HTR-8/SVneo (cell line): ENCODE results near the gene TWF1.
"Not testable (repeated sequence)": the region's sequence is repeated elsewhere in the genome, so short reads cannot be mapped to it uniquely, and the experiment has no call there.

Experiments
- DNase-seq: peaks from one replicate; pipeline ENCODE4 v3.0.0; 2011; ENCODE audit warnings: low spot score, mixed read lengths; ENCODE audit not compliant: insufficient read length
- FAIRE-seq: peaks from 2 replicates; lab custom pipeline; 2011; peaks lifted over from hg19 to GRCh38; lab: Jason Lieb, UNC

TWF1 gene

DNA sequence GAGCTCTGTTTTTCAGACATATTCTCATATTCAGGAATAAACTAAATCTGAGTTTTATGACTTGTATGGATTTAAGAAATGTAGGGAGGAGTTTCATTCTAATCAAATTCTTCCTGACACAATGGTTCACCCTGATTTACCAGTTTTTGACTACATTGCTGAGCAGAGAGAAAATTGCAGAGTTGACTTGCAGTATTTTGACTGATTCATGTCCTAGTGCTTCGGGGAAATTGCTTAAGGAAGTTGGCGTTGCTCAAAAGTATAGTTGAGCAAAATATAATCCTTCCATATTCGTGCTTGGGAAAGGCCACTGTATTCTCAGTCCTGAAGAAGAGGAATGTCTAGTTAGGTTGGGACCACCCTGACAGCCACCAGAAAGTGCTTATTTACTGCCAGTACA is 1.3 kb upstream of the TWF1 start:
- FAIRE-seq (no peak), DNase-seq (no peak)

DNA sequence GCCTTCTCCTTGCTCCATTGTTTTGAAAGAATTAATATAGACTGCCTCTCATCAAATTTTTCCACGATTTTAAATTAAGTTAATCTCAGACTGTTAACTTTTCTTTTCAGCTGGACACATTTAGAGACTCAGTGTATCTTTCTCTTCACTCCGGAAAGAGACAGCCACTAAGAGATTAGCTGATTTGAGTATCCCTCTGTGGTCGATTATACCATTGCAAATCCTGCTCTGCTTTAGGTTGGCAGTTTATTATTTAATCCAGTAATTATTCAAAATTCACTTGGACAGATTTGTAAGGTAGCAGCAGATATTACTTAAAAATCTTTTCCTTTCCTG is 588 bp upstream of the TWF1 start:
- no peak for FAIRE-seq

DNA sequence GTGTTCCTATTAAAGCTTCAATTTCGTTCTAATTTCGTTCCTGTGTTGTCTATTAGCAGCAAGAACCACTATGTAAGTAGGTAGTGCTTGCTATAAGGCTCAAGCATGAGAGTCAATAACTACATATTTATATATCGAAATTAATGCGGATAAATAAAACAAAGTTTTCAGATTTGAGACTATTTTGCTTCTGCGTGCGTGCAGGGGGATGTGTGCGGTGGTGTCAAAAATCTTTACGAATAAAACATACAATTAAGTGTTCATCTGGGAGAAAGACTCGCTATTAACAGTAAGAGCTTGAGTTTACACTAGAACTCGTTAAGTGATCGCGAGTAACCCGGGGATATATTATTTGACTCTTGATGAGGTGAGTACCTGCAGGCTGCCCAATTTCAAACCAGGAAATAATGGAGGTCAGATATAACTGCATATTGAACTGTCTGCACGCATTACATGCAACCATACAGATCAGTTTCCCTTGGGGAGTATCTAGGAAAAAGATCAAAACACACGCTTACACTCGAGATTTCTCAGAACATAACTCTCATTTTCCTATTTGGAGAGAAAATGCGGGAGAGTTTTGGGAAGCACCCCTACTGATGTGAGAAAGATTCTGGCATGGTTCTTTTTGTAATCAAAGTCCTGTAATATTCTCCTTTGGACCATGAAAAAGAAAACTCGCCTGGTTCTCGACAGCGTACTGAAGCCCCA is 813 bp downstream of the TWF1 start:
- FAIRE-seq = no peak
- peak; percentile 5 for DNase-seq

More for the DNA sequence above, 588 bp upstream of the TWF1 start:
- DNase-seq = no peak

DNA sequence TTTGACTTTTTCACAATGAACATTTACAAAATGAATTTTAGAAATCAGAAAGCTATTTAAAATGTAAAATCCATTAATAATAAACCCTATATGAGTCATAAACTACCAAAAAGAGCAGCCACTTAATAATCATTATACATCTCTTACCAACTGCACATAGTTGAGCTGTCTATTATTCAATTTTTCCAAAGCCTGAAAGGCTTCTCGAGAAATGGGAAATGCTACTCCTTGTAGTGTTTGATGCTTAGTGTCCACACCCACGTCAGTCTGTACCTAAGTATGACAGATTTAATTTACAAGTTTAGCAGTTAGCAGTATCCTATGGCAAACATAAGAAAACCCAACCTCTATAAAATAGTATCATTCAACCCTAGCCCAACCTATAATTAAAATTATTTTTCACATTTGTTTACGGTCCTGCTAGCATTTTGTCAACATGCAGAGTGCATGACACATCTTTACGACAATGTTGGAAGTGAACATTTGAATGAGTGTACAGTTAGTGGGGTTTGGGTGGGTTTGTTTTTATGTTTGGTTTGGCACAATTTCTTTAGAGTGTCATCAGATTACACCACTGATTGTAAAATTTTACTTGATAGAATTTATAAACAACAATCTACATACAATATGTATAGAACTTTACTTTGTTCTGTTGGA is 8.4 kb downstream of the TWF1 start:
- FAIRE-seq = no peak
- DNase-seq = no peak

DNA sequence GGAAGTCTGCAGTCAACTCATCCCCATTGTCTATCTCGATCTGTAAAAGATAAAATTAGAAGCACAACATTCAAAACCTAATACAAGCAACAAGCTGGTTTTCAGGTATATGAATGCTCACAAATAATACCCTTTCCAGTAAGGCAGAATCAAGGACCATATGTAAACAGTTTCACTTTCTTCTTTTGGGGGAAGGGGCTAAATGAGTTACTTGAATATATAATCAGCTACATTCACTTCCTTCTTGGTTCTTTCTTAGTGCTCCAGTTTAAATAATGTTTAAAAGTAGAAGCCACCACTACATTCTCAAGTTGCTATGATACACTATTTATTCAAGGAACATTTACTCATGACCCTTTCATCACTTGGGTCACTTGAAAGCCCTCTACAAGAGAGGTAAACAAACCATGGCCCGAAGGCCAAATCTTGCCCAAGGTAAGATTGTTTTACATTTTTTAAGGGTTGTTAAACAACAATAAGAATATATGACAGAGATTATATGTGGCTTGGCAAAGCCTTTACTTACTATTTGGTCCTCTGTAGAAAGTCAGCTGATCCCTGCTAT is 10.3 kb downstream of the TWF1 start:
- no peak for DNase-seq
- FAIRE-seq = no peak

DNA sequence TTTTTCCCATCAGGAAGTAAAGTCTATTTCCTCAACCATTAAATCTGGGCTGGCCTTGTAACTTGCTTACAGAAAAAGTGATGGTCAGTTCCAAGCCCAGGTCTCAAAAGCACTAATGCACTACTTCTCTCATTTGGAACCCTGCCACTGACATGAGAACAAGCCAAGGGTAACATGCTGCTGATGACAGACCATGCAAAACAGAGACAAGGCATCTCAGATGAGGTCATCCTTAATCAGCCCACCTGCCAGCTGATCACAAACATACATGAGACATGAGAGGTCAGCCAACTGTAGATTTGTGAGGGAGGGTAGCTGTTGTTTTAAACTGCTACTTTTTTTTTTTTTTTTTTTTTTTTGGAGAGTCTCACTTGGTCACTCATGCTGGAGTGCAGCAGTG is 16.2 kb downstream of the TWF1 start:
- DNase-seq = no peak
- FAIRE-seq = no peak

DNA sequence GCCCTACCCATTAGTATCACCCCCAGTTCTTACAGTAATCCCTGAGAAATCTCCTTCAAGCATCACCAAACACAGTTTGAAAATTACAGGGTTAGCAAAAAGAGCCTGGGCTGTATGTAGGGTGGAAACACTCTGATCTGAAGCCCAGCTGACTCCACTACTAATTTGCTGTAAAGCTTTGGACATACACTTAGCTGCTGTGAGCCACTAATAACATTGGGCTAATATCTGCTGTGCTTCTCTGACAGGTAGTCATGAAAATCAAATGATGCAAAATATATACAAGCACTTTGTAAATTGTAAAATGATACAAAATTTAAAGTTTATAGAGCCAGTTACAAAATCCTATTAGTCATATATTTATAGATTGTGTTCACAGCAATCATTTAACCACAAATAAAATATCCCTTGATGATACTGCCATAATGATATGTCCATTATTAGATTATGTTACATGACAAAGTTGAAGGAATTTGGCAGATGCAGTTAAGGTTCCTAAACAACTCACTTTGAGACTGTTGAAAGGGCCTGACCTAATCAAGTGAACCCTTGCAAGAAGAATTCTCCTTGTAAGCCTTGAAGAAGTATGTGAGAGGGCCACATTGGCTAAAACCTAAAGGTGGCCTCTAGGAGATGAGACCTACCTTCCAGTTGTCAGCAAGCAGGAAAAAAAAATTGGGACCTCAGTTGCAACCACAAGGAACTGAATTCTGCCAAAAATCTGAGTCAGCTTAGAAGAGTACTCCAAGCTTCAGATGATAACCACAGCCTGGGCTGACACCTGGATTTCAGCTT is 19.0 kb downstream of the TWF1 start:
- DNase-seq (no peak), FAIRE-seq (no peak)

DNA sequence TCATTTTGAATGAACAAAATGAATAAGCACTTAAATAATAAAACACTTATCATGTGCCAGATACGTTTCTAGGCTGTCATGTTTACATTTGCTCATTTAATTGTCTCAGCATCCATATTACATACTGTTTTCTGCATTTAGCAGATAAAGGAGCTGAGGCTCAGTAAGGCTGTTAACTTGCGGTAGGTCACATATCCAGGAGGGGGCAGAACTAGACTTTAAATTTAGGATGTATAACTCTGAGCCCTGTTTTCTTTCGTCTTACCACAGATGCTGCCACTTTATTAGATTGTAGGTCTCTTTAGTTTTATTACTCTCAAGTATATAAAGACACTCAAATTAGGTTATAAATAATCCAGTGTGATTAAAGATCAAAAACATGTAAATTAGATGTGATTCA is 29.6 kb downstream of the TWF1 start:
- FAIRE-seq (no peak), DNase-seq (peak; percentile 29)

DNA sequence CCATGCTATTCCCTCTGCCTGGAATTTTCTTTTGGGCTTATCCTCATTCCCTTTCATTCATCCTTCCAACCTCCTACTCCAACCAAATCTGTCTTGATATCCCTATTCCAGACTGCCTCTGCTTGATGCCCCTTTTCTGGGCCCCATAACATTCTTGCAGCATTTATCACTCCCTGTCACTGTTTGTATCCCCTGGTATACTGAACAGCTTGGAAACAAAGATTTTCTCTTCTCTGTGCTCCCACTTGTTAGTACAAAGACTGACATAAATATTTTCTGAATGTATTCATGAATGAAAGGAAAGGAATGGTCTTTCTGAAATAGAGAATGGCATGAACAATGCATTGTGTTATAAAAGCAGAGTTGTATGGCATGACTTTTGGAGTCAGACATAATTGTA is 39.8 kb downstream of the TWF1 start:
- FAIRE-seq = no peak
- DNase-seq = no peak

DNA sequence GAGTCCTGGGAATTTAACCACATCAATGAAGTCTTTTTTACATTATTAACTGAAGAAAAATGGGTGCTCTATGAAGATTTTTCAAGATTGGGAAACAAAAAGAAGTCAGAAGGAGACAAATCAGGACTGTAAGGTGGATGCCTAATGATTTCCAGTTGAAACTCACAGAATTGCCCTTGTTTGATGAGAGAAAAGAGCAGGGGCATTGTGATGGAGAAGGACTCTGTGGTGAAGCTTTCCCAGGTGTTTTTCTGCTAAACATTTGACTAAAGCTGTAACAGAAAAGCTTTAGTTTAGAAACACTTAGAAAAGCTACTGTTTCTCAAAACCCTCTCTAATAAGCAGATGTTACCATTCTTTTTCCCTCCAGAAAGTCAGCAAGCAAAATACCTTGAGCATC is 41.6 kb downstream of the TWF1 start:
- DNase-seq (no peak), FAIRE-seq (no peak)

DNA sequence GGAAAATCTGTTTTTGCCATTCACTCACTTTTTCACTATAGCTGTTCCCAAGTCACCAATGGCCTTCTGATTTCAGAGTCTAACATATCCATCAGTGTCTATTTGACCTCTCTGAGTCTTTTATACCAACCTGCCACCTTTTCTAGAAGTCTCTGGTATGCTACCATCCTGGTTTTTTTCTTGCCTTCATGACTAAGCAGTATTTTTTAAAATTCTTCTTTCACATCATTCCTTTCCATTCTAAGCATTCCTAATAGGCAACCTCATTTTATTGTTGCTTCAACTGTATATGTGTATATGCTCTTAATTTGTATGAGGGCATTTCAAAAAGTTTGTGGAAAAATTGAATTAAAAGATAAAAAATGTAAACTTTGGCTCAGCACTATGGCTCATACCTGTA is 42.3 kb downstream of the TWF1 start:
- FAIRE-seq (no peak), DNase-seq (no peak)

DNA sequence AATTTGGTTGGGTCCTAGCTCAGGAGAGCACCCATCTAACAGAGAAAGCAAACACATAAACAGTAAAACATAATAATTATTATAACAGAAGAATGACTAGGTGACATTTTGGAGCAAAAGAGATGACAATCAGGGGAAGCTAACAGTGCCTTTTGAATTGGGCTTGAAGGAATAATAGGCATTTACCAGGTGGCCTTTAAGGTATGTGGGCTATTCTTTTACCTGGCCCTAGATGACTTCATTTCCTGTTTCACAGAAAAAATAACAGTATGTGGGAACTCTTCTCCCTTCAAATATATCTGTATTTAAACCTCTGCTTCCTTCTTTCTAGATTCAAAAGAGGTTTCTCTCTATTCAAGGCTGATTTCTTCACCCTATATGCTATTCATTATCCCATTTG is 43.5 kb downstream of the TWF1 start:
- DNase-seq = no peak
- no peak for FAIRE-seq

DNA sequence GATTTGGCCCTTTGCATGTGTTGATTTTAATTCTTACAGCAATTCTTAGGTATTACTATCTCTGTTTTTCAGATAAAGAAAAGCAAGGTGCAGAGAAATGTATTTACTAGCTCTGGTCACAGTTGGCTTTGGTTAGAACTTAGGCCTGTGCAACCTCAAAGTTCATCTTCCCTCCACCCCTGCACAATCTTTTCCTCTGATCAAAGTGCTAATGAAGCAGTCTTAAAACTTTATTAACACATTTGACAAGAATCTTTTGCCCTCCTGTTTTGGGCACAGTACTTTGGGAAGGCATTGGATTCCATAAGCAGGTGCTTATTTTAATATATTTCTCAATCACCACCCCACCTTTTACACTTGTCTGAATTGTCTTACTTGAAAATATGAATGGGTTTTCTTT is 44.6 kb downstream of the TWF1 start:
- DNase-seq (no peak), FAIRE-seq (no peak)

DNA sequence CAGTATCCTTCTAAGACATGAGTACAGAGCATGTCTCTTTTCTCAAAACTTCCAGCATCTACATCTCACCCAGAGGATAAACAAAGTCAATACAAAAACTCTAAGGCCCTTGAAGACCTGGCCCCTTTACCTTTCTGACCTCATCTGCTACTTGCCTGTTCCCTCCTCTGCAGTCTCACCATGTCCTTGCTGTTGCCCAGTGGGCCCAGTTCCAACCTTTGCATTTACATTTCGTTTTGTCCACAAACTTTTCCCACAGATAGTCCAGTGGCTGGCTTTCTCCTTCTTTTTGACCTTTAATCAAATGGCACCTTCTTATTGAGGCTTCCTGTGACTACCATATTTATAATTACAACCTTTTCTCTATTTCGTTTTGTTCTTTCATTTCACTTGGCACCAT is 45.7 kb downstream of the TWF1 start:
- DNase-seq (no peak), FAIRE-seq (no peak)

DNA sequence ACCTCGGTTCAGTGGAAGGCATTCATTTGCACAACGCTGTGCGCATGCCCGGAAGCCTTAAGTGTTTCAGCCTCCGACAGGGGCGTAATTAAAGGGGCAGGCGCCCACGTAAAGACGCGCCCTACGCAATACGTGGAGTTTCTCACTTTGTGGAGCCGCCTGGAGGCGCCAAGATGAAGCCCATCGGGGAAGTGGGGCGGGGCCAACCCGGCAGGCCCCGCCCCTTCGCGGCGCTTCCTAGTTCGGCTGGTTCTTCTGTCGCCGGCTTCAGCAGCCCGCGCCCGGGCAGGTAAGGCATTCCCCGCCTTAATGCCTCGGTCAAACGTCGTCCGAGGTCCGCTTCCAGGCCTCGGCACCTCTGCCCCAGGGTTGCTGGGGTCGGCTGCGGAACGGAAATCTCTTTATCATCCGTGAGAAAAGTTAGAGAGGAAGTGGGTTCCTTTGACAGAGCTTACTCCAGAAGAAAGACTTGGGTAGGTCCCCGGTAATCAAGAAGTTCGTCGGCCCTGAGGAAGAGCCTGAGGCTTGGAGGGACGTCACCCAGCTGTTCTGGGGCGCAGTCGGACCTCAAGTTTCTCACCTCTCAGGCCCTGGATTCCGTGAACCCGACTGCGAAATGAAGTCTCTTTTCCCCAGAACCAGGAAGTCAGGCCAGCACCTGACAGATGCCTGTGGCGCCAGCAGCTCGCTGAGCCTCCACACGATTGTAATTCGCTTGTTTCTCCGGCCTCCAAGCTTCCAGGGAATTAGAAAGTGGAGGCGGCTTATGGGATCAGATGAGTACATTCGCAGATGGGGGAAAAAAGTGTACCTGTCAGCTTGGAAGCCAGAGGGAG is 47.2 kb downstream of the TWF1 start, which contains the start of the genes IRAK4 and PUS7L:
Gene IRAK4, plus strand, starts transcription at position 224 of the 836 bp plus-strand sequence. CDS start 9,161 bp downstream, outside the sequence.
Gene PUS7L, minus strand, starts transcription at position 63 of the 836 bp plus-strand sequence. CDS start 3,545 bp downstream, outside the sequence.
- FAIRE-seq = peak; percentile 77
- DNase-seq = peak; percentile 90

DNA sequence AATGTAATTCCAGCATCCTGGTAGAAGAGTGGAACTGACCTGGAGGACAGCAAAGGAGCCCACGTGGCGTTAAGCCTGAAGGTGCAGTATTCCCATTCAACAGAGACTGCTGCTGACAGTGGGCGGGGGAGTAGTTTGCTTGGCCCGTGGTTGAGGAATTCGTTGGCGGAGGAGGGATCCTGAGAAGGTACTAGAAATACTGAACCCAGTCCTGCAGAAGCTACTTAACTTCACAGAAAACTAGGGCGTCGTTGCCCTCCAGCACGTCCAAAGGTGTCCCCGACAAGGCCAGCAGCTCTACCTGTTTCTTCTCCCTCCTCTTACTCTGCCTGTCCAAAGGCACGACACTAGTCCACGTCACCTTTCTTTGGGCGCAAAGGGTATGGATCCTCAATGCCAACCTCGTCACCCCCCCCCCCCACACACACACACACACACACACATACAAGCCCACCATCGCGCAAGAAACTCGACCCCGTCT is 47.8 kb downstream of the TWF1 start:
- FAIRE-seq = no peak
- DNase-seq = peak; percentile 22

DNA sequence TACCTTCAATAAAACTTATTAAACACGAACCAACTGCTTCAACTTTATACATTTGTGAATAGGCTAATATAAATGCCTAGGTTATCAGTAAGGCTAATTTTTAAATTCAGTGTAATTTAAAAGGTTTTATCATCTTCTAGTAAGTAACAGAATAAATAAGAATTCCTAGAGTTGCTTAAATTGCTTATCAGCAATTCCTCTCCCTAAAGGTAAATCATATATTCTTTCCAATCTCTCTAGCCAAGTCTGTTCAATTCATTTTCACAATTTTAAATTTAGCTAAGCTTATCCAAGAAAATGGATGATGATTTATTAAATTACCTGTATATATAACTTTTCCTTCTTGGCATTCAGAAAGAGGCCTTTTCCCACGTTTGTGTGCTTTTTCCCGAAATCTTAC is 52.1 kb downstream of the TWF1 start:
- FAIRE-seq (no peak), DNase-seq (no peak)

DNA sequence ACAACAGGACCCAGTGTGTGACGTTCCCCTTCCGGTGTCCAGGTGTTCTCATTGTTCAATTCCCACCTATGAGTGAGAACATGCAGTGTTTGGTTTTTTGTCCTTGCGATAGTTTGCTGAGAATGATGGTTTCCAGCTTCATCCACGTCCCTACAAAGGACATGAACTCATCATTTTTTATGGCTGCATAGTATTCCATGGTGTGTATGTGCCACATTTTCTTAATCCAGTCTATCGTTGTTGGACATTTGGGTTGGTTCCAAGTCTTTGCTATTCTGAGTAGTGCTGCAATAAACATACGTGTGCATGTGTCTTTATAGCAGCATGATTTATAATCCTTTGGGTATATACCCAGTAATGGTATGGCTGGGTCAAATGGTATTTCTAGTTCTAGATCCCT is 54.8 kb downstream of the TWF1 start:
- not testable (repeated sequence) for FAIRE-seq, DNase-seq

DNA sequence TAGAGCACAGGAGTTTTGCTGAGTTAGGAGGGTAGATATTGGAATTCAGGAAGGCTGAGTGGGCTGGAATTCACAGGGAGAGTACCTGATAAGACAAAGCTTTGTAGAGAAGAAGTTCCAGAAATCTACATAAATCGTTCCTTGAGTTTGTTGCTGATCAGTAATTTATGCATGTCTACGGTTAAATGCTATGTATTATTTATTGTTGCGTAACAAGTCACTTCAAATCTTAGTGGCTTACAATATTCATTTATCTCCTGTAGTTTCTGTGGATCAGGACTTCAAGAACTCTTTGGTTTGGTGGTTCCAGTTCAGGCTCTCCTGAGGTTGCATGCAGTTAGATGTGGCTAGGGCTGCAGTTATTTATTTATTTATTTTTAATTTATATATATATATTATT is 55.3 kb downstream of the TWF1 start:
- DNase-seq (no peak), FAIRE-seq (no peak)

DNA sequence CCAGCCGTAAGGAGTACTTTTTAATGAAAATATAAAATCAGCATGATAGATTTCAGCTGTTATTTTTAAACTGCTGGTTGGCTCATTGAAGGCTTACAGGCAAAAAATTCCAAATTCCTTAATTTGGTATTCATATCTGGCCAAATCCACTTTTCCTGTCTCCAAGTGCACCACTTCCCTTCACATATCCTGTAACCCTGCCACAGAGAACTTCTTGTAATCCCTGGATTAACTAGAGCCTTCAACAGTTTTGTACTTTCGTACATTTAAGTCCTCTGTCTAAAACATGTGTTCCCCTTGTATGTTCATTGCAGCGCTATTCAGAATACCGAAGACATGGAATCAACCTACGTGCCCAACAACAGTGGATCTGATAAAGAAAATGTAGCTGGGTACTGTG is 57.1 kb downstream of the TWF1 start:
- no peak for FAIRE-seq
- DNase-seq = no peak
